Measurements from ENCODE around the gene TIAM2.

- TF ChIP-seq CTCF (IDR thresholded peaks at IDR 0.05; ENCODE audit: borderline replicate concordance, extremely low read depth, low read length, poor library complexity, severe bottlenecking) (no peak), EZH2 (IDR thresholded peaks at IDR 0.05; ENCODE audit: borderline replicate concordance, low read depth, low read length, severe bottlenecking) (no peak)
These were observed 34.7 kb upstream of the TIAM2 start for GRCh38 chr6:154960299-154960843.

All from DND-41 (cell line).